ENCODE results near the gene KRT84.
"Not testable (repeated sequence)": the region's sequence is repeated elsewhere in the genome, so short reads cannot be mapped to it uniquely, and the experiment has no call there.

The KRT84 gene

DNA sequence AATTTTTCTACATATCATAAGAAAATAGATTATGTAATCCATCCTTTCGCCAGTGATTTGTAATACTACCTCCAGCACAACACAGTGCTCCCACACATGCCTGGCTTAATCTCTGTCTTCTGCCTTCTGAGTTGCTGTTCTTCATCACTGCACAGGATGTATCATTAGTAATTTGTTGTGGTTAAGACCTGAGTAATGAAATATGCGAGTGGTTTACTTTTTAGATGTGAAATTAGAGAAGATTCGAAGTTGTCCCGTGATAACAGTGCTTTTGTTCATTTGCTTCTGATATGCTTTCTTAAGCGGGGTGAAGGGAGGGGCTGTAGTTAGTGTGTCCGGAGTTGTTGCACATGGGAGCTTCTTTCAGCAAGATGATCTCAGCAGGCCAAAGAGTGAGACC is 36.3 kb downstream of the KRT84 start:
- Histone ChIP-seq H3K27ac (ENCODE audit: low read depth, low read length) (no peak overlapping the region), H3K9me3 (ENCODE audit: control insufficient read depth, insufficient read depth, low read length) (no peaks in the 10 kb centered on the region), H3K36me3 (ENCODE audit: control insufficient read depth, insufficient read depth, low read length) (no peaks in the 10 kb centered on the region), H3K4me3 (ENCODE audit: low read depth, low read length) (no peak overlapping the region), H3K9ac (ENCODE audit: low read depth, low read length) (no peak overlapping the region), H3K27me3 (ENCODE audit: control insufficient read depth, insufficient read depth, low read length) (no peaks in the 10 kb centered on the region), H3K4me1 (ENCODE audit: control insufficient read depth, insufficient read depth, low read length) (no peaks in the 10 kb centered on the region)

DNA sequence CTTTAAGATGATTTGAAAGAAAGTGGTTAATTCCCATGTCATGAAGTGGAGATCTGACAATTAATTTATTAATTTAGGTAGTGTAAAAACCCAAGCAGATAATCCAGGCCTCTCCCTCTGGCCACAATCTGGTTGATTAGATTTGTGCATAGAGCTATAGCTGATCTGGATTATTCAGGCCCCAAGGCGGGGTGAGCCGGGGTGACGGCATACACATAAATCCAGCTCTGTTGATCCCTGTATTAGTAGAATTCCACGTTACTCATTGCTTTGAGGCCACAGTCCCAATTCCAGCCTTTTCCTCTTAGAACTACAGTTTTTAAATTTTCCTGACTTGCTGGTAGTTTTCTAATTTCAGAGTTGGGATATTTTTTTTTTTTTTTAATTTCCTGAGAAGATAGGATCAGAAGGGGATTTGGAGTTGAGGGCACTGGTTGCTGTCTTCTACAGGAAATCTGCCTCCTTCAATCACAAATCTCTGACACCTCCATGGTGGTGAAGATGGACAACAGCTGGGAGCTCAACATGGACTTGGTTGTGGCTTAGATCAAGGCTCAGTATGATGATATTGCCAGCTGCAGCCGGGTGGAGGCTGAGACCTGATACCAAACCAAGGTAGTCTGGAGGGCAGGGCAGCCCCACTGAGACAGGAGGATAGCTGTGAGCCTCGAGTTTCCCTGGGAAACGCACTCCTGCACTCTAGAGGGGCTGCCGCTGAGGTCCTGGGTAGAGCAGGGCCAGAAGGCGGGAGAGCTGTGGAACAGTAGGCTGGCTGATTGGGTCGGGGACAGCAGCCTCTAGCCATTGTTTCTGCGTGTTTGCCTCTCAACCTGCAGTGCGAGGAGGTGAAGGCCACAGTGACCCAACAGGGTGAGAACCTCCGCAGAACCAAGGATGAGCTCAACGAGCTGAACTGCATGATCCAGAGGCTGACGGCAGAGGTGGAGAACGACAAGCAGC is 37.6 kb downstream of the KRT84 start:
- no peaks in the 10 kb centered on the region for H3K9me3 ChIP-seq (ENCODE audit: control insufficient read depth, insufficient read depth, low read length)
- no peaks in the 10 kb centered on the region for H3K36me3 ChIP-seq (ENCODE audit: control insufficient read depth, insufficient read depth, low read length)
- H3K27me3 ChIP-seq (ENCODE audit: control insufficient read depth, insufficient read depth, low read length): no peaks in the 10 kb centered on the region
- no peak overlapping the region for H3K9ac ChIP-seq (ENCODE audit: low read depth, low read length)
- H3K4me3 ChIP-seq (ENCODE audit: low read depth, low read length): no peak overlapping the region
- H3K4me1 ChIP-seq (ENCODE audit: control insufficient read depth, insufficient read depth, low read length): no peaks in the 10 kb centered on the region
- no peak overlapping the region for H3K27ac ChIP-seq (ENCODE audit: low read depth, low read length)

DNA sequence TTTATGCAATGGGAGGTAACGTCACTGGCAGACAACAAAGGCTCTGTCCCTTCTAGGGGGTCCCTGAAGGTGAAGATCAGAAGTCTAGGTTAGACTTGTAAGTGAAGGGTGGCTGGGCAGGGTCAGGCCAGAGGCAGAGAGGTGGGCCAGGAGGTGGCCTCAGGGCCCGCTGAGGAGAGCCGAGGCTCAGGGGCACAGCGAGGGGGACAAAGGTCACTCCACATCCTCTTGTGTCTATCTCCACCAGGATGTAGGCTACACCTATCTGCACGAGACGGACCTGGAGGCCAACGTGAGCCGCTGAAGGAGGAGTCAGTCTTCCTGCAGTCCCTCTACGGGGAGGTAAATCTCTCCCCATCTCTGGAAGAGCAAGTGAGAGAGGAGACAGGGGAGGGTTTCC is 38.4 kb downstream of the KRT84 start:
- no peaks in the 10 kb centered on the region for H3K36me3 ChIP-seq (ENCODE audit: control insufficient read depth, insufficient read depth, low read length)
- no peaks in the 10 kb centered on the region for H3K27me3 ChIP-seq (ENCODE audit: control insufficient read depth, insufficient read depth, low read length)
- no peaks in the 10 kb centered on the region for H3K4me1 ChIP-seq (ENCODE audit: control insufficient read depth, insufficient read depth, low read length)
- no peaks in the 10 kb centered on the region for H3K9me3 ChIP-seq (ENCODE audit: control insufficient read depth, insufficient read depth, low read length)
- H3K4me3 ChIP-seq (ENCODE audit: low read depth, low read length): no peak overlapping the region
- no peak overlapping the region for H3K9ac ChIP-seq (ENCODE audit: low read depth, low read length)
- H3K27ac ChIP-seq (ENCODE audit: low read depth, low read length): no peak overlapping the region

DNA sequence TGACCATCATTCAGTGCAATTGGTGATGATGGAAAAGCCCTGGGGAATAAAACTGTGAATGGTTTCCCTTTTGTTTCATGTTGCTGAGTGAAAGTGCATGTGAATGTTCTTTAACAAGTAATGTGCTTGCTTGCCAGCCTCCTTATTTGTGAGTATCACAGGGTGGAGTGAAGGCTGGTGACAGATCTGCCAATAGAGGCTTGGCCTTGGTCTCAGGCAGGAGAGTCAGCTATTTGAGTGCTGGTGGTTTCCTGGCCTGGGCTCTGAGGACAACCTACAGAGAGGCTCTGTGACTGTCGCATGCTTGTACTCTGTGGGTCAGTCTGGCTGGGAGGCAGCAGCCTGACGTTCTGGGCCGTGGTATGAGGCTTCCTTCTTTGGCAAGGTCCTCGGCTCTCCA is 38.9 kb downstream of the KRT84 start:
- H3K36me3 ChIP-seq (ENCODE audit: control insufficient read depth, insufficient read depth, low read length): no peaks in the 10 kb centered on the region
- H3K9me3 ChIP-seq (ENCODE audit: control insufficient read depth, insufficient read depth, low read length): no peaks in the 10 kb centered on the region
- no peaks in the 10 kb centered on the region for H3K4me1 ChIP-seq (ENCODE audit: control insufficient read depth, insufficient read depth, low read length)
- no peak overlapping the region for H3K9ac ChIP-seq (ENCODE audit: low read depth, low read length)
- H3K27ac ChIP-seq (ENCODE audit: low read depth, low read length): no peak overlapping the region
- H3K4me3 ChIP-seq (ENCODE audit: low read depth, low read length): no peak overlapping the region
- no peaks in the 10 kb centered on the region for H3K27me3 ChIP-seq (ENCODE audit: control insufficient read depth, insufficient read depth, low read length)

DNA sequence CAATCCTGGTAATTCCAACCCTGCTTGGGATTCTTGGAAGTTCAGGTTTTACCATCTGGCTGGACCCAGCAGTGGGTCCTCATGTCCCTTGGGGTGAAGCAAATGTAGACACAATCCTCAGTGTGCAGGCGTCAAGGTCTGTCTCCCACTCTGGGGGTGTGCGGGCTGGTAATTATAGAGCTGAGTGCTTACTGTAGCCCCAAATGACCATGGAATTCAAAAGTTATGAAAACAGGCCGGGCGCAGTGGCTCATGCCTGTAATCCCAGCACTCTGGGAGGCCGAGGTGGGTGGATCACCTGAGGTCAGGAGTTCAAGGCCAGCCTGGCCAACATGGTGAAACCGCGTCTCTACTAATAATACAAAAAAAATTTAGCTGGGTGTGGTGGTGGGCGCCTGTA is 40.4 kb downstream of the KRT84 start:
- H3K4me3 ChIP-seq (ENCODE audit: low read depth, low read length); H3K4me1 ChIP-seq (ENCODE audit: control insufficient read depth, insufficient read depth, low read length); H3K27ac ChIP-seq (ENCODE audit: low read depth, low read length); H3K9me3 ChIP-seq (ENCODE audit: control insufficient read depth, insufficient read depth, low read length); H3K9ac ChIP-seq (ENCODE audit: low read depth, low read length); H3K27me3 ChIP-seq (ENCODE audit: control insufficient read depth, insufficient read depth, low read length); H3K36me3 ChIP-seq (ENCODE audit: control insufficient read depth, insufficient read depth, low read length): not testable (repeated sequence)

DNA sequence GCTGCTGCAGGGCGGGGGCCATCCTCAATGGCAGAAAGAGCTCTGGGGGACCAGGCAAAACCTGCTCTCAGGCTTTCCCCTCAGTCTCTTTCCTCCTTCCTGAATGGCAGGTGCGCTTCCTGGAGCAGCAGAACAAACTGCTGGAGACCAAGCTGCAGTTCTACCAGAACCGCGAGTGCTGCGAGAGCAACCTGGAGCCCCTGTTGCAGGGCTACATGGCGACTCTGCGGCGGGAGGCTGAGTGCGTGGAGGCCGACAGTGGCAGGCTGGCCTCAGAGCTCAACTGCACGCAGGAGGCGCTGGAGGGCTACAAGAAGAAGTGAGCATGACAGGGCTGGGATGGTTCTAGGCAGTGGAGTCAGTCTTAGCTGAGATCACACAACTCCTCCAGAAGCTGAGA is 41.3 kb downstream of the KRT84 start:
- Histone ChIP-seq H3K36me3 (ENCODE audit: control insufficient read depth, insufficient read depth, low read length) (no peaks in the 10 kb centered on the region), H3K27me3 (ENCODE audit: control insufficient read depth, insufficient read depth, low read length) (no peaks in the 10 kb centered on the region), H3K4me3 (ENCODE audit: low read depth, low read length) (no peak overlapping the region), H3K27ac (ENCODE audit: low read depth, low read length) (no peak overlapping the region), H3K9me3 (ENCODE audit: control insufficient read depth, insufficient read depth, low read length) (no peaks in the 10 kb centered on the region), H3K9ac (ENCODE audit: low read depth, low read length) (no peak overlapping the region), H3K4me1 (ENCODE audit: control insufficient read depth, insufficient read depth, low read length) (no peaks in the 10 kb centered on the region)

DNA sequence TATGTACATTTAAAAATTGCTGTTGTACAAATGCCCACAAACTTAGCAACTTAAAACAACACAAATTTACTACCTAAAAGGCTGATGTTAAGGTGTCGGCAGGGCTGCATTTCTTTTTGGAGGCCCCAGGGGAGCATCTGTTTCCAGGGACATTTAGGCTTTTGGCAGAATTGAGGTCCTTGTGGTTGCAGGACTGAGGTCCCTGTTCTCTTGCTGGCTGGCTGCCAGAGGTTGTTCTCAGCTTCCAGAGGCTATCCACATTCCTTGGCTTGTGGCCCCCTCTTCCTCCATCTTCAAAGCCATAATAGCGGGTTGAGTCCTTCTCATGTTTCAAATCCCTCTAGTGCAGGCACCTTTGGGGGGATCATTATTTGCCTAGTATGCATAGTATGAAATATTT is 41.9 kb downstream of the KRT84 start:
- no peaks in the 10 kb centered on the region for H3K4me1 ChIP-seq (ENCODE audit: control insufficient read depth, insufficient read depth, low read length)
- H3K27me3 ChIP-seq (ENCODE audit: control insufficient read depth, insufficient read depth, low read length): no peaks in the 10 kb centered on the region
- H3K27ac ChIP-seq (ENCODE audit: low read depth, low read length): no peak overlapping the region
- H3K4me3 ChIP-seq (ENCODE audit: low read depth, low read length): no peak overlapping the region
- H3K9ac ChIP-seq (ENCODE audit: low read depth, low read length): no peak overlapping the region
- no peaks in the 10 kb centered on the region for H3K36me3 ChIP-seq (ENCODE audit: control insufficient read depth, insufficient read depth, low read length)
- H3K9me3 ChIP-seq (ENCODE audit: control insufficient read depth, insufficient read depth, low read length): no peaks in the 10 kb centered on the region

DNA sequence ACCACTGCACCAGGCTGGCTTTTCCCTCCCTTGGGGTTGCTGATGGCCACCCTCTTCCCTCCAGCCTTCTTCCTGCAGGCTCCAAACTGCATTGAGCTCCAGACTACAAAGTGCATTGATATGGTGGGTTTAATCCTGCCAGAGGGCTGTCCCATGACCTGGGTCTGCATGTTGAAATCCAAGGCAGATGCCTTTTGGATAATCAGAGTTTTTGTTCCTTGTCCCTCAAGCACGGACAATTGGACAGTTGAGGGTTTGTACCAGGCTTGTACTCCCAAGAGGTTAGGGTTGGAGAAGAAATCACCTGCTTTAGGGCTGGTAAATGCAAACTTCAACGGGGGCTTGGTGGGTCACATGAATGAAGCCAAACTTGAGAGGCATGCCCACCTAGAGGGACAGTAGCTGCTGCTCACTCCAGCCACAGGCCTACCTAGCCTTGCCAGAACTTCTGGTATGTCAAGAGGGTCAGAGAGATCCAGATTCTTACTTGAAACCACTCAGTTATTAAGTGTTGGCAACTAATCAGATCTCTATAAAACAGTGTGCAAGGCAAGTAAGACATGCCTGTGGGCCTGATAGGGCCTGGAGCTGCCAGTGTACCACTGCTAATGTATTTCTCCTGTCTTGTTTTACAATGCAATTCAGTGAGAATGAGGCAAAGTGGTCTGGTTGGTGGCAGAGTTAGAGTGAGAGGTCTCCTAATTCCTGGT is 42.5 kb downstream of the KRT84 start:
- H3K27me3 ChIP-seq (ENCODE audit: control insufficient read depth, insufficient read depth, low read length): no peaks in the 10 kb centered on the region
- H3K36me3 ChIP-seq (ENCODE audit: control insufficient read depth, insufficient read depth, low read length): no peaks in the 10 kb centered on the region
- H3K4me3 ChIP-seq (ENCODE audit: low read depth, low read length): no peak overlapping the region
- H3K4me1 ChIP-seq (ENCODE audit: control insufficient read depth, insufficient read depth, low read length): no peaks in the 10 kb centered on the region
- no peak overlapping the region for H3K27ac ChIP-seq (ENCODE audit: low read depth, low read length)
- H3K9me3 ChIP-seq (ENCODE audit: control insufficient read depth, insufficient read depth, low read length): no peaks in the 10 kb centered on the region
- no peak overlapping the region for H3K9ac ChIP-seq (ENCODE audit: low read depth, low read length)

DNA sequence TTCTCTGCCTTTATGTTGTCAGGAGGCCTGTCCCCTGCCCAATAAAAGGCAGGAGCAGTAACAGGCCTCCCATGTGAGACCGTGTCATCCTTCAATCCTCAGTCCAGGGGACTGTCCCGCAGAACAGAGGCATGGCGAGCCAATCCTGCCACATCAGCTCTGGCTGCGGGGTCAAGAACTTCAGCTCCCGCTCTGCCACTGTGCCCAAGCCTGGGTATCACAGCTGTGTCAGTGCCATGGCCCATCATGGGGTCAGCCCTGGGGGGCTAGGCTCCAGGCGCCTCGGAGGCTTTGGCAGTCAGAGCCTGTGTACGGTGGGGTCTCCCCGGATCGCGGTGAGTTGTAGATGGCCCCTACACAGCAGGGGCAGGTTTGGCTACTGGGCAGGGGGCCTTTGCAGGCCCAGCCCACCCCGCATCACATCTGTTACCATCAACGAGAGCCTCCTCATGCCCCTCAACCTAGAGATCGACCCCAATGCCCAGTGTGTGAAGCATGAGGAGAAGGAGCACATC is 44.3 kb downstream of the KRT84 start:
- H3K4me1 ChIP-seq (ENCODE audit: control insufficient read depth, insufficient read depth, low read length): no peaks in the 10 kb centered on the region
- H3K9ac ChIP-seq (ENCODE audit: low read depth, low read length): no peak overlapping the region
- H3K27me3 ChIP-seq (ENCODE audit: control insufficient read depth, insufficient read depth, low read length): no peaks in the 10 kb centered on the region
- H3K4me3 ChIP-seq (ENCODE audit: low read depth, low read length): no peak overlapping the region
- H3K9me3 ChIP-seq (ENCODE audit: control insufficient read depth, insufficient read depth, low read length): no peaks in the 10 kb centered on the region
- H3K36me3 ChIP-seq (ENCODE audit: control insufficient read depth, insufficient read depth, low read length): no peaks in the 10 kb centered on the region
- no peak overlapping the region for H3K27ac ChIP-seq (ENCODE audit: low read depth, low read length)

DNA sequence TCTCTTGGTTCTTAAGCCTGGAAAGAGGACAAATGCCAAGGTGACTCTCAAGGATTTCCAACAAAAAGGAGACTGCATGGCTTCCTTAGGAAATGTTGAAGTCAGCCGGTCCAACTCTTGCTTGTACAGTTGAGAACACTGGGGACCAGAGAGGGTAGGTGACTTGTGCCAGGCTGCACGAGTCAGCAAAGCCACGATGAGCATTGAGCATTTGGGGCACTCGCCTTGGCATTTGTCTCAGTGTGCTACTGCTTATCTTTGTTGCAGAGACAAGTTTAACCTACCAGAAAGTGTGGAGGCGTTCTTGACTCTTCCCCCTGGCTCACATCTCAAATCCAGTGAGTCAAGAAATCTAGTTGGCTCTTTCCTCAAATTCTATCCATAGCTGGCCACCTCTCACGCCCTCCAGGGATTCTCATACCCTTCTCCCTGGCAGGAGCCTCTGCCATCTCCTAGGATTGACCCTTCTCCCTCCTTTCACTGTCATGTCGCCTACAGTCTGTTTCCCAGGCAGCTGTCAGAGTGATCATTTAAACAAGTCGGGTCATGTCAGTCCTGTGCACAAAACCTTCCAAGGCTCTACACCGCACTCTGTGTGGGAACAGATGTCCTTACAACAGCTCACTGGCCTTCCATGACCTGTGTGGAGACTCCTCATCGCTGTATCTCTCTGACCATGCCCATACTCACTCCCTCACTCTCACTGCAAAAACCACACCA is 47.1 kb downstream of the KRT84 start:
- no peak overlapping the region for H3K27ac ChIP-seq (ENCODE audit: low read depth, low read length)
- H3K27me3 ChIP-seq (ENCODE audit: control insufficient read depth, insufficient read depth, low read length): no peaks in the 10 kb centered on the region
- H3K4me3 ChIP-seq (ENCODE audit: low read depth, low read length): no peak overlapping the region

More for the DNA sequence above, 47.1 kb downstream of the KRT84 start:
- Histone ChIP-seq H3K4me1 (ENCODE audit: control insufficient read depth, insufficient read depth, low read length) (0 out of 2 replicates have a peak, but pooled peaks cover 4% of the 10 kb centered on the region), H3K9ac (ENCODE audit: low read depth, low read length) (no peak overlapping the region), H3K36me3 (ENCODE audit: control insufficient read depth, insufficient read depth, low read length) (no peaks in the 10 kb centered on the region), H3K9me3 (ENCODE audit: control insufficient read depth, insufficient read depth, low read length) (no peaks in the 10 kb centered on the region)
